Endodermal cell (in vitro differentiated cells): ENCODE results near the gene TNFRSF14. TPM values are rescaled to one million over a fixed set of nuclear protein-coding genes. Genes with fewer than 3 reads are reported as not detected.

ENCODE experiments used
- DNase-seq: peaks from one replicate; pipeline ENCODE4 v3.0.0-alpha.2; 2017
- H3K27ac ChIP-seq: 2 replicates; pipeline ENCODE4 v1.5.1; 2013; ENCODE audit warnings: mild to moderate bottlenecking, low read depth, low read length, moderate library complexity
- H3K27me3 ChIP-seq: 2 replicates; pipeline ENCODE4 v1.6.1; 2013; ENCODE audit warnings: mild to moderate bottlenecking, low read length, moderate library complexity; ENCODE audit not compliant: insufficient read depth, control insufficient read depth, poor library complexity, severe bottlenecking
- H3K36me3 ChIP-seq: 2 replicates; pipeline ENCODE4 v1.7.0; 2013; ENCODE audit warnings: mild to moderate bottlenecking, low read length, moderate library complexity; ENCODE audit not compliant: control insufficient read depth, insufficient read depth
- H3K4me1 ChIP-seq: one replicate; pipeline ENCODE4 v1.7.0; 2013; ENCODE audit warnings: low read length; ENCODE audit not compliant: control insufficient read depth, insufficient read depth
- H3K4me3 ChIP-seq: 2 replicates; pipeline ENCODE4 v1.5.1; 2013; ENCODE audit warnings: mild to moderate bottlenecking, low read length, moderate library complexity
- H3K9ac ChIP-seq: 2 replicates; pipeline ENCODE4 v1.6.1; 2013; ENCODE audit warnings: mild to moderate bottlenecking, low read length, moderate library complexity; ENCODE audit not compliant: poor library complexity, severe bottlenecking; ENCODE audit errors: extremely low read depth
- H3K9me3 ChIP-seq: 2 replicates; pipeline ENCODE4 v1.6.1; 2013; ENCODE audit warnings: mild to moderate bottlenecking, low read length, moderate library complexity; ENCODE audit not compliant: control insufficient read depth
- H3K27ac Mint-ChIP-seq: 2 replicates; pipeline ENCODE4 v1.8.0; 2020; ENCODE audit warnings: mixed read lengths
- H3K27me3 Mint-ChIP-seq: 2 replicates; pipeline ENCODE4 v1.8.0; 2021; ENCODE audit warnings: mild to moderate bottlenecking, mixed read lengths; ENCODE audit not compliant: insufficient read depth
- H3K36me3 Mint-ChIP-seq: 2 replicates; pipeline ENCODE4 v1.8.0; 2020; ENCODE audit warnings: low read depth, mixed read lengths
- H3K4me1 Mint-ChIP-seq: 2 replicates; pipeline ENCODE4 v1.8.0; 2020; ENCODE audit warnings: mixed read lengths
- H3K4me3 Mint-ChIP-seq: 2 replicates; pipeline ENCODE4 v1.8.0; 2020; ENCODE audit warnings: mild to moderate bottlenecking, moderate library complexity, mixed read lengths
- H3K9me3 Mint-ChIP-seq: 2 replicates; pipeline ENCODE4 v1.8.0; 2020; ENCODE audit warnings: mild to moderate bottlenecking, mixed read lengths
- CTCF ChIP-seq: fragments of 200-600 bp; sonication (generic); conservative IDR thresholded peaks from 2 replicates; pipeline ENCODE4 v1.5.0; 2021; ENCODE audit warnings: antibody characterized with exemption, mild to moderate bottlenecking
- WGBS, 2 experiments: methylation state at CpG; one replicate each; pipeline versions ENCODE4 v1.1.5 to v1.1.7; 2013; ENCODE audit warnings: missing lambda C conversion rate in 2 of 2, mixed read lengths in 1 of 2; ENCODE audit not compliant: insufficient coverage in 1 of 2, insufficient read length in 1 of 2; 5-methylcytosine and 5-hydroxymethylcytosine counted together
- total RNA-seq, 2 donors: library from RNA; stranded (reverse); fragmentation: NEBNext Ultra II Directional in 1 of 2; extraction: Animal tissue kit (Norgen Biotek cat#: 25700) in 1 of 2; gene quantifications; 2 replicates in 1 of 2; 3 replicates in 1 of 2; pipeline ENCODE4 v1.2.1, GENCODE V29; 2021

TNFRSF14 gene
- total RNA-seq, 2 donors from 2014 or later: 0.29 to 0.46 TPM

GRCh38 chr1:2514863-2515762 is 41.1 kb upstream of the TNFRSF14 start:
- Histone ChIP-seq H3K9me3 (no peaks in the 10 kb centered on the region), H3K27me3 (no peaks in the 10 kb centered on the region), H3K4me3 (no peak overlapping the region), H3K27ac (no peak overlapping the region), H3K36me3 (peaks cover 33% of the 10 kb centered on the region), H3K9ac (no peak overlapping the region), H3K4me1 (no peaks in the 10 kb centered on the region)
- DNase-seq: no peak
- no peaks in the 10 kb centered on the region for H3K9me3 Mint-ChIP-seq
- H3K36me3 Mint-ChIP-seq: peaks cover 31% of the 10 kb centered on the region
- H3K27ac Mint-ChIP-seq: no peak overlapping the region
- 94 to 97% methylated on average over 42 to 45 of the region's 45 CpGs for WGBS, 2 experiments
- H3K4me3 Mint-ChIP-seq: no peak overlapping the region
- H3K4me1 Mint-ChIP-seq: no peaks in the 10 kb centered on the region
- H3K27me3 Mint-ChIP-seq: no peaks in the 10 kb centered on the region
- TF ChIP-seq CTCF: peak; percentile 62

GRCh38 chr1:2515763-2516080 is 40.4 kb upstream of the TNFRSF14 start:
- Histone ChIP-seq H3K36me3 (peaks cover 36% of the 10 kb centered on the region), H3K4me1 (no peaks in the 10 kb centered on the region), H3K9ac (no peak overlapping the region), H3K4me3 (no peak overlapping the region), H3K9me3 (no peaks in the 10 kb centered on the region), H3K27me3 (no peaks in the 10 kb centered on the region), H3K27ac (no peak overlapping the region)
- H3K4me3 Mint-ChIP-seq: no peak overlapping the region
- no peak overlapping the region for H3K27ac Mint-ChIP-seq
- no peaks in the 10 kb centered on the region for H3K4me1 Mint-ChIP-seq
- H3K9me3 Mint-ChIP-seq: no peaks in the 10 kb centered on the region
- H3K36me3 Mint-ChIP-seq: peaks cover 29% of the 10 kb centered on the region
- DNase-seq: no peak
- 92 to 95% methylated on average over 7 to 11 of the region's 11 CpGs for WGBS, 2 experiments
- no peaks in the 10 kb centered on the region for H3K27me3 Mint-ChIP-seq
- no peak for TF ChIP-seq CTCF

- no peak overlapping the region for H3K4me3 Mint-ChIP-seq
- WGBS, 2 experiments: 85 to 94% methylated on average over 9 to 17 of the region's 17 CpGs
- no peak overlapping the region for H3K9ac ChIP-seq
- H3K36me3 Mint-ChIP-seq: peaks cover 33% of the 10 kb centered on the region
- DNase-seq: no peak
- no peaks in the 10 kb centered on the region for H3K27me3 Mint-ChIP-seq
- no peak for TF ChIP-seq CTCF
- no peak overlapping the region for H3K27ac Mint-ChIP-seq
- no peaks in the 10 kb centered on the region for H3K9me3 Mint-ChIP-seq
- no peak overlapping the region for H3K4me3 ChIP-seq
- H3K36me3 ChIP-seq: peaks cover 38% of the 10 kb centered on the region
- no peaks in the 10 kb centered on the region for H3K4me1 ChIP-seq
- H3K9me3 ChIP-seq: no peaks in the 10 kb centered on the region
- H3K27ac ChIP-seq: no peak overlapping the region
- no peaks in the 10 kb centered on the region for H3K4me1 Mint-ChIP-seq
- H3K27me3 ChIP-seq: no peaks in the 10 kb centered on the region
These were observed 40.0 kb upstream of the TNFRSF14 start for GRCh38 chr1:2516124-2516523.
